ENCODE measurements around the gene KRT80.
A peak's percentile ranks its signal among the peaks of the same experiment; 100 is the strongest.

KRT80 gene

GRCh38 chr12:52187206-52187605, 4.6 kb downstream of the KRT80 start:
- H3K27me3 ChIP-seq (ENCODE audit: insufficient read depth, poor library complexity, severe bottlenecking) = no peaks in the 10 kb centered on the region
- no peak for DNase-seq (ENCODE audit: low read depth in 1 of 2, low spot score in 1 of 2)
- H3K4me3 ChIP-seq (replicated peaks; ENCODE audit: insufficient read depth, low read length) = no peak overlapping the region
- H3K27ac ChIP-seq (replicated peaks) = no peak overlapping the region
- TF ChIP-seq SPI1 (IDR thresholded peaks at IDR 0.05; ENCODE audit: borderline replicate concordance, low read depth) = no peak
- no peak for TF ChIP-seq CTCF (IDR thresholded peaks at IDR 0.05; ENCODE audit: insufficient read depth, low read length)
- no peak for TF ChIP-seq REST (IDR thresholded peaks at IDR 0.05; ENCODE audit: insufficient replicate concordance, low read depth)
- TF ChIP-seq POLR2AphosphoS5 (IDR thresholded peaks at IDR 0.05; ENCODE audit: low read depth) = no peak
- TF ChIP-seq GABPA (IDR thresholded peaks at IDR 0.05; ENCODE audit: low read depth) = no peak

- no peak for TF ChIP-seq CTCF (IDR thresholded peaks at IDR 0.05; ENCODE audit: insufficient read depth, low read length)
- no peak for TF ChIP-seq POLR2AphosphoS5 (IDR thresholded peaks at IDR 0.05; ENCODE audit: low read depth)
- no peak for TF ChIP-seq REST (IDR thresholded peaks at IDR 0.05; ENCODE audit: insufficient replicate concordance, low read depth)
- no peak for TF ChIP-seq SPI1 (IDR thresholded peaks at IDR 0.05; ENCODE audit: borderline replicate concordance, low read depth)
- no peak for TF ChIP-seq GABPA (IDR thresholded peaks at IDR 0.05; ENCODE audit: low read depth)
- H3K4me3 ChIP-seq (replicated peaks; ENCODE audit: insufficient read depth, low read length) = no peak overlapping the region
- H3K27me3 ChIP-seq (ENCODE audit: insufficient read depth, poor library complexity, severe bottlenecking) = no peaks in the 10 kb centered on the region
- DNase-seq (ENCODE audit: low read depth in 1 of 2, low spot score in 1 of 2) = peak in 1 of 2 experiments; percentile 26
- H3K27ac ChIP-seq (replicated peaks) = no peak overlapping the region
Measured at GRCh38 chr12:52186118-52186840, 5.5 kb downstream of the KRT80 start.

GRCh38 chr12:52185400-52185967, 6.3 kb downstream of the KRT80 start:
- no peaks in the 10 kb centered on the region for H3K27me3 ChIP-seq (ENCODE audit: insufficient read depth, poor library complexity, severe bottlenecking)
- no peak overlapping the region for H3K27ac ChIP-seq (replicated peaks)
- no peak for TF ChIP-seq REST (IDR thresholded peaks at IDR 0.05; ENCODE audit: insufficient replicate concordance, low read depth)
- no peak for TF ChIP-seq CTCF (IDR thresholded peaks at IDR 0.05; ENCODE audit: insufficient read depth, low read length)
- no peak for TF ChIP-seq GABPA (IDR thresholded peaks at IDR 0.05; ENCODE audit: low read depth)
- no peak for TF ChIP-seq POLR2AphosphoS5 (IDR thresholded peaks at IDR 0.05; ENCODE audit: low read depth)
- no peak for TF ChIP-seq SPI1 (IDR thresholded peaks at IDR 0.05; ENCODE audit: borderline replicate concordance, low read depth)
- H3K4me3 ChIP-seq (replicated peaks; ENCODE audit: insufficient read depth, low read length) = no peak overlapping the region
- DNase-seq (ENCODE audit: low read depth in 1 of 2, low spot score in 1 of 2) = no peak

All from HL-60 (cell line).